Endodermal cell (in vitro differentiated cells): ENCODE results near the gene HOXD13. TPM values are rescaled to one million over a fixed set of nuclear protein-coding genes. Genes with fewer than 3 reads are reported as not detected.

ENCODE experiments used
- DNase-seq: peaks from one replicate; pipeline ENCODE4 v3.0.0-alpha.2; 2017
- H3K27ac ChIP-seq: 2 replicates; pipeline ENCODE4 v1.5.1; 2013; ENCODE audit warnings: mild to moderate bottlenecking, low read depth, low read length, moderate library complexity
- H3K27me3 ChIP-seq: 2 replicates; pipeline ENCODE4 v1.6.1; 2013; ENCODE audit warnings: mild to moderate bottlenecking, low read length, moderate library complexity; ENCODE audit not compliant: insufficient read depth, control insufficient read depth, poor library complexity, severe bottlenecking
- H3K36me3 ChIP-seq: 2 replicates; pipeline ENCODE4 v1.7.0; 2013; ENCODE audit warnings: mild to moderate bottlenecking, low read length, moderate library complexity; ENCODE audit not compliant: control insufficient read depth, insufficient read depth
- H3K4me1 ChIP-seq: one replicate; pipeline ENCODE4 v1.7.0; 2013; ENCODE audit warnings: low read length; ENCODE audit not compliant: control insufficient read depth, insufficient read depth
- H3K4me3 ChIP-seq: 2 replicates; pipeline ENCODE4 v1.5.1; 2013; ENCODE audit warnings: mild to moderate bottlenecking, low read length, moderate library complexity
- H3K9ac ChIP-seq: 2 replicates; pipeline ENCODE4 v1.6.1; 2013; ENCODE audit warnings: mild to moderate bottlenecking, low read length, moderate library complexity; ENCODE audit not compliant: poor library complexity, severe bottlenecking; ENCODE audit errors: extremely low read depth
- H3K9me3 ChIP-seq: 2 replicates; pipeline ENCODE4 v1.6.1; 2013; ENCODE audit warnings: mild to moderate bottlenecking, low read length, moderate library complexity; ENCODE audit not compliant: control insufficient read depth
- H3K27ac Mint-ChIP-seq: 2 replicates; pipeline ENCODE4 v1.8.0; 2020; ENCODE audit warnings: mixed read lengths
- H3K27me3 Mint-ChIP-seq: 2 replicates; pipeline ENCODE4 v1.8.0; 2021; ENCODE audit warnings: mild to moderate bottlenecking, mixed read lengths; ENCODE audit not compliant: insufficient read depth
- H3K36me3 Mint-ChIP-seq: 2 replicates; pipeline ENCODE4 v1.8.0; 2020; ENCODE audit warnings: low read depth, mixed read lengths
- H3K4me1 Mint-ChIP-seq: 2 replicates; pipeline ENCODE4 v1.8.0; 2020; ENCODE audit warnings: mixed read lengths
- H3K4me3 Mint-ChIP-seq: 2 replicates; pipeline ENCODE4 v1.8.0; 2020; ENCODE audit warnings: mild to moderate bottlenecking, moderate library complexity, mixed read lengths
- H3K9me3 Mint-ChIP-seq: 2 replicates; pipeline ENCODE4 v1.8.0; 2020; ENCODE audit warnings: mild to moderate bottlenecking, mixed read lengths
- CTCF ChIP-seq: fragments of 200-600 bp; sonication (generic); conservative IDR thresholded peaks from 2 replicates; pipeline ENCODE4 v1.5.0; 2021; ENCODE audit warnings: antibody characterized with exemption, mild to moderate bottlenecking
- WGBS, 2 experiments: methylation state at CpG; one replicate each; pipeline versions ENCODE4 v1.1.5 to v1.1.7; 2013; ENCODE audit warnings: missing lambda C conversion rate in 2 of 2, mixed read lengths in 1 of 2; ENCODE audit not compliant: insufficient coverage in 1 of 2, insufficient read length in 1 of 2; 5-methylcytosine and 5-hydroxymethylcytosine counted together
- total RNA-seq, 2 donors: library from RNA; stranded (reverse); fragmentation: NEBNext Ultra II Directional in 1 of 2; extraction: Animal tissue kit (Norgen Biotek cat#: 25700) in 1 of 2; gene quantifications; 2 replicates in 1 of 2; 3 replicates in 1 of 2; pipeline ENCODE4 v1.2.1, GENCODE V29; 2021

HOXD13 gene
- total RNA-seq, 2 donors from 2014 or later: 0.11 to 0.40 TPM

GRCh38 chr2:176130957-176131847, 38.7 kb downstream of the HOXD13 start:
- DNase-seq: no peak
- Mint-ChIP-seq H3K27ac (no peak overlapping the region), H3K4me1 (peaks cover 12% of the 10 kb centered on the region), H3K4me3 (no peak overlapping the region), H3K36me3 (no peaks in the 10 kb centered on the region), H3K27me3 (peaks cover 96% of the 10 kb centered on the region), H3K9me3 (no peaks in the 10 kb centered on the region)
- Histone ChIP-seq H3K27ac (no peak overlapping the region), H3K27me3 (peaks cover 100% of the 10 kb centered on the region), H3K4me3 (no peak overlapping the region), H3K9me3 (no peaks in the 10 kb centered on the region), H3K36me3 (no peaks in the 10 kb centered on the region), H3K4me1 (no peaks in the 10 kb centered on the region), H3K9ac (no peak overlapping the region)
- WGBS, 2 experiments: 13 to 17% methylated on average over 10 to 13 of the region's 15 CpGs
- no peak for TF ChIP-seq CTCF

DNA sequence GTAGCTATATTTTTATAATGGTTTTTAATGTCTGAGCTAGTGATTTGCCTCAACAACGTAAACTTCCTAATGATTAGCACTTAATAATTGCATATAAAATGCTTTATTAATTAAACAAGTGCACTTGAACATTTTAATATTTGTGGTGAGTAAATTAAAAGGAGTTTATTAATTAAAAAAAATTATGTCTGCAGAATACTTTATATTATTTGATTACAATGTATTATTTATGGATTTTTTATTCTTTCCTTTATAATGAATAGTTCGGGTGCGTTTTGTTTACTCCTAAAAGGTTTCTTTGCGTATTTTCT, 39.3 kb downstream of the HOXD13 start:
- H3K27me3 ChIP-seq: peaks cover 100% of the 10 kb centered on the region
- Mint-ChIP-seq H3K27me3 (peaks cover 96% of the 10 kb centered on the region), H3K4me1 (peaks cover 12% of the 10 kb centered on the region), H3K4me3 (no peak overlapping the region), H3K27ac (no peak overlapping the region), H3K36me3 (no peaks in the 10 kb centered on the region), H3K9me3 (no peaks in the 10 kb centered on the region)
- TF ChIP-seq CTCF: no peak
- H3K36me3 ChIP-seq: no peaks in the 10 kb centered on the region
- no peak overlapping the region for H3K27ac ChIP-seq
- no peak overlapping the region for H3K9ac ChIP-seq
- H3K4me1 ChIP-seq: peaks cover under 1% of the 10 kb centered on the region
- DNase-seq: no peak
- no peaks in the 10 kb centered on the region for H3K9me3 ChIP-seq
- H3K4me3 ChIP-seq: no peak overlapping the region
- 30% methylated on average over 3 of the region's 4 CpGs; no CpG with 5 or more reads in 1 of the 2 experiments for WGBS, 2 experiments

DNA sequence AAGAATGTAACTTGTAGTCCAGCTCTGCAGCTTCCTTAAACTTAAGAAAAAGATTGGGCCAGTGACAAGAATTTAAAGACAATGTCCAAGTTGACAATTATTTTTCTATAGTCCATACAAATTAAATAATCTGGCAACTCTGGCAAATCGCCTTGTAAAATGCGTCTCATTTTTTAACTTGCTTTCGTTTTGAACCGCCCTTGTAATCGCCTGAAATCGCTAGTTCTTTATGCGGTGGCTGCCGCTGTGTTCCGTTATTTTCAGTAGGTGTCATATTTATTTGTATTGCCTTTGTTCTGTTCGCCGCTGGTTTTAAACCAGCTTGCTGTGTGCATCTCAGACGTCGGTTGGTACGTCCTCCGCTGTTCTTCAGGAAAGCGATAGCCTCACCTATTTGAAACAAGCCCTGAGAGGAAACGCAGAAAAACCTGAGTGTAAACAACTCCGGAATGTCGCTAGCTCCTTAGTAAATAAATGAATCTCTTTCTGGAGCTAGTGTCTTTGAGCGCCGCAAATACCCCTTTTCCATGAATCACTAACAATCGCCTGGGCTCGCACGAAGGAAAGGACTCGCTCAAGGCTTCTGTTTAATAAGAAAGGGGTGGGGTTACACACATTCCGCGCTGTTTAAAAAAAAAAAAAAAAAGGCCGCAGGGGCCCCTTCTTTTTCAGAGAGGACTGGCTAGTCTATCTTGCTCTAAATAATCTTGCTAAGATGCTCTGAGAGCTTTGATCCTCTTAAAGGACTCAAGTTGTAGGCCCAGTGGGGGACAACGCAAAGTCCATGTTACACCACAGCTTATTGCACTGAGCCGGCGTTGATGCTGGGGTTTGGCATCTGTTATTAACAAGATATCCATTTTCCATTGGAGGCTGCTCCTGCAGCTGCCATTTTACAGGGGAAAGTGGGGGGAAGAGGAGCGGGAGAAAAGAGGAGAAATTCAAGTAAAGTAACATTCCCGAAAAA, 40.0 kb downstream of the HOXD13 start:
- H3K36me3 Mint-ChIP-seq: no peaks in the 10 kb centered on the region
- 2 to 4% methylated on average over 21 to 33 of the region's 33 CpGs for WGBS, 2 experiments
- H3K4me1 ChIP-seq: peaks cover 3% of the 10 kb centered on the region
- no peak overlapping the region for H3K27ac Mint-ChIP-seq
- no peak overlapping the region for H3K9ac ChIP-seq
- H3K36me3 ChIP-seq: no peaks in the 10 kb centered on the region
- H3K27me3 ChIP-seq: peaks cover 100% of the 10 kb centered on the region
- H3K4me1 Mint-ChIP-seq: peaks cover 12% of the 10 kb centered on the region
- H3K27ac ChIP-seq: no peak overlapping the region
- no peak overlapping the region for H3K4me3 ChIP-seq
- H3K9me3 ChIP-seq: no peaks in the 10 kb centered on the region
- DNase-seq: peak; percentile 53
- H3K27me3 Mint-ChIP-seq: peaks cover 96% of the 10 kb centered on the region
- no peak overlapping the region for H3K4me3 Mint-ChIP-seq
- no peaks in the 10 kb centered on the region for H3K9me3 Mint-ChIP-seq
- TF ChIP-seq CTCF: no peak
